CD4-positive, alpha-beta T cell treated with Interleukin-17A for 1 hour (primary cell): ENCODE results near the gene RNF10.
A peak's percentile ranks its signal among the peaks of the same experiment; 100 is the strongest.
"Not testable (repeated sequence)": the region's sequence is repeated elsewhere in the genome, so short reads cannot be mapped to it uniquely, and the experiment has no call there.

Experiments
- DNase-seq: peaks from one replicate; pipeline ENCODE4 v3.0.0-alpha.2; 2020

Gene RNF10

DNA sequence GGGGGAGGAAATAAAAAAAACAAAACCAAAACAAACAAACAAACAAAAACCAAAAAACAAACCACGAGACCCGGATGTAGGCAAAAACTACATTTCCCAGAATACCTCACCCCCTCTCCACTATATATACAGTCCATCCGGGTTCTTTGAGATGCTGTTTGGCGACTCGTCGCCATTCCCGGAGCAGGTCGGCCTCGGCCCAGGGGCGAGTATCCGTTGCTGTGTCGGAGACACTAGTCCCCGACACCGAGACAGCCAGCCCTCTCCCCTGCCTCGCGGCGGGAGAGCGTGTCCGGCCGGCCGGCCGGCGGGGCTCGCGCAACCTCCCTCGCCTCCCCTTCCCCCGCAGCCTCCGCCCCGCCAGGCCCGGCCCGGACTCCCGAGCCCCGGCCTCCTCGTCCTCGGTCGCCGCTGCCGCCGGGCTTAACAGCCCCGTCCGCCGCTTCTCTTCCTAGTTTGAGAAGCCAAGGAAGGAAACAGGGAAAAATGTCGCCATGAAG lies at the start of gene RNF10:
Gene RNF10 (plus strand): TSS at position 154 of the 500 bp plus-strand sequence. CDS start 456 bp downstream, outside the sequence.
- peak; percentile 93 for DNase-seq

DNA sequence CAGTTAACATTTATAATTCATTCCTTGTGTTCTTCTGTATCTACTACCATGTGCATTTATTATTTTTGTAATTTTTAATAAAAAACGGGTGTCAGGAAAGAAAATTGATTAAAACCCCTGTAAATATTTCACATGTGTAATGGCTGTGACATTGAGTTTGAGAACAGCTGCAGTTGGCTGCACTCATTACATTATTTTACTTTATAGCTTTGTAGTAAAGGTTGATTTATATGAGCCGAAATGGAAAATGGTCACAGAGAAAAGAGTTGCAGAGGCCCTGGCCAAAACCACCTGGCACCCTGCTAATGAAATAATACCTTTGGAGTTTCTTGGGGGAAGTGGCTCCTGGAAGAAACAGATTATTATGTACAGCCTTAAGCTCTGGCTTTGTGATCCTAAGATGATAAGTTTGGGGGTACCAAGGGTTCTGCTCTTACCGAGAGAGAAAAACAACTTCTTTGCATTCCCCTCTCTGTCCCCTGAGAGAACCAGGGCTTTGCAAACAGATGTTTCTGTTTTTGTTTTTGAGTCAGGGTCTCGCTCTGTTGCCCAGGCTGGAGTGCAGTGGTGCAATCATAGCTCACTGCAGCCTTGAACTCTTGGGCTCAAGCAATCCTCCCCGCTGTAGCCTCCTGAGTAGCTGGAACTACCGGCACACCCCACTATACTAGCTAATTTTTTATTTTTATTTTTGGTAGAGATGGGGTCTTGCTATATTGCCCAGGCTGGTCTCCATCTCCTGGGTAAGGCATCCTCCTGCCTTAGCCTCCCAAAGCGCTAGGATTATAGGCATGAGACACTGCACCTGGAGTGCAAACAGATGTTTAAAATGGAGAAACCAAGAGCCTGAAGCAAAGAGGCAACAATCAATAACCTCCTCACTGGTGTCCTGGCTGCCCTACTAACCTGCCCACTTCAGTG lies 47.9 kb upstream of the RNF10 start:
- no peak for DNase-seq

DNA sequence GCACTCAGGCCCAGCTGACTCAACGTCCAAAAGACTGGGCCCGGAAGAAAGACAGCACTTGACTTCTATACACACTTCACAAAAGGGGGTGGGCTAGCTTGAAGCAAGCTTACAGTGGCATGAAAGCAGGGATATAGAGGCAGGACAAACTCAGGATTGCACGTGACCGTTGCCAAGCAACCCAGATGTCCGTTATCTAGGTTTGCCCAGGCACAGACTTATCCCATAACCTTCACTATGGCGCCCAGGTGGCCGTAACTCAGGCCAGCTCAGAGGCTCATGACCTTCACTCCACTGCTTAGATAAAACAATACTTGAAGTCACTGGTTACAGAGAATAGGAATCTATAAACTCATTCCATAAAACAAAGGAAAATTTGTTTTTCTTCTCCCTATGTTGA lies 46.6 kb upstream of the RNF10 start:
- not testable (repeated sequence) for DNase-seq

- no peak for DNase-seq
Observed at GRCh38 chr12:120488057-120488640, 46.0 kb upstream of the RNF10 start.

GRCh38 chr12:120489018-120489417 lies 45.1 kb upstream of the RNF10 start:
- no peak for DNase-seq

DNA sequence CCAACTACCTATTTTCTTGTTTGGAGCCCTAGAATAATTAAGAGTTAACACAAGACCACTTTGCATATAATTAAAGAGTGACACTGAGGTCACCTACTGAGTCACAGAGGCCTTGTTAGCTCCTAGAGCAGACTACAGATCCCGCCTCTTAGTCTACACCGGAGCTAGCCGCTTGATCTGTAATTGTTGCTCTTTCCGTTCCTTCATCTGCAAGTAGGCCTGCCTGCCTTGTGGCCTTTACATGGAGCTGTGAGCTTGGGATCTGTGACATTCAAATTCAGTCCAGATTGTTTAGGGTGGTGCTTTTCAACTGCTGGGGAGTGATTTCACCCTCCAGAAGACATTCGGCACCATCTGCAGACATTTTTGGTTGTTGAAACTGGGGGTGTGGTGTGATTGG lies 43.8 kb upstream of the RNF10 start:
- DNase-seq: no peak

DNA sequence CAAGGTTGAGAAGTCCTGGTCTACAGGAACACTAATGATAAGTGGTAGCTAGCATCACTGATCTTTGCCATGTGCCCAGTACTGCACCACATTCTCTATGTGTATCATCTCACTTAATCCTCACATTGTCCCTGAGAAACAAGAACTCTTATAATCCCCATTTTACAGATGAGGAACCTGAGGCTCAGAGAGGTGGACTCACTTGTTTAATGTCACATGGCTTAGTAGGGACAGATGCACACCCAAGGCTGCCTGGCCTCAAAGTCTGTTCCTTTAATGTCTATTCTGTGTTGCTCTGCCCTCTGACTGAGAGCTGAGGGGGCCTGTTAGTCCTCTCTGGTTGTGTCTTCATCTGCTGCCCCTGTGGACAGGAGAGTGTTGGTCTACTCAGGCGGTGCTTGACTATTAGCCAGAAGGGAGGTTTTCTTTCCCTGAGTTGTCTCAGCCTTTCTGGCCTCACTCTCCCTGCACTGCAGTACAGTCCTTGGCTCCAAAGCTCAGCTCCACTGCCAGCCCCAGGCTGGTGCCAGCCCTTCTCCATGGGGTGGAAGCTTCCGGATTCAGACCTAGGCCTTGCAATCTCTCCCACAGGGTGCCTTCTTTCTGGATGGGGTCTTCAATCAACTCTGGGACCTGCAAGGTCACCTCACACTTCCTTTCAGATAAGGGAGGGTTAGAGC lies 43.2 kb upstream of the RNF10 start:
- DNase-seq: no peak

DNA sequence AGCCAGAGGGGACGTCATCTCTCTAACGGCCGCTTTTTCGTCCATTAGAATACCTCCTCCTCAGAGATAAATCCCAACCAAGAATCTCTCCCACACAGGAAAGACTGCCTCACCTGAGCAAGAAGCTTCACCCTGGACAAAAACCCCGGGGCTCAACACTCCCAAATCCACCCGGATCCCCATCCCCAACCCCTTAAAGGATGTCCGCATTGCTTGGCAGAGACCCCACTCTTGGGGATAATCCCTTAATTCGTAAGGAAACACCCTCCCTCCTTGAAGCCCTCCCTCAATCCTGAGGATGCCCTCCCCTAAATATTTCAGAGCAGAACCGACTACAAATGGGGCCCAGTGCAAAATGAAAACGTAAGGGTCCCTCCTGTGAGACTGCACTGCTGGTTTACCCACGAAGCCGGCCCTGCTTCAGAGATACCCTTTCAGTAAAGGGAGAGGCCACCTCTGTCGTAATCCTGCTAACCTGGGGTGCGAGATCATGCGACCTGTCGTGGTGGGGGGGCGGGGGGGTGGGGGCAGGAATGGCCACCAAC lies 38.9 kb upstream of the RNF10 start:
- DNase-seq: no peak

GRCh38 chr12:120495731-120496412 lies 38.3 kb upstream of the RNF10 start, which contains the start of gene DYNLL1:
DYNLL1 (plus strand) TSS chr12:120496113; CDS start chr12:120496422, 309 bp downstream.
- peak; percentile 98 for DNase-seq

- peak; percentile 64 for DNase-seq
Observed at GRCh38 chr12:120496413-120497340, 37.5 kb upstream of the RNF10 start.

DNA sequence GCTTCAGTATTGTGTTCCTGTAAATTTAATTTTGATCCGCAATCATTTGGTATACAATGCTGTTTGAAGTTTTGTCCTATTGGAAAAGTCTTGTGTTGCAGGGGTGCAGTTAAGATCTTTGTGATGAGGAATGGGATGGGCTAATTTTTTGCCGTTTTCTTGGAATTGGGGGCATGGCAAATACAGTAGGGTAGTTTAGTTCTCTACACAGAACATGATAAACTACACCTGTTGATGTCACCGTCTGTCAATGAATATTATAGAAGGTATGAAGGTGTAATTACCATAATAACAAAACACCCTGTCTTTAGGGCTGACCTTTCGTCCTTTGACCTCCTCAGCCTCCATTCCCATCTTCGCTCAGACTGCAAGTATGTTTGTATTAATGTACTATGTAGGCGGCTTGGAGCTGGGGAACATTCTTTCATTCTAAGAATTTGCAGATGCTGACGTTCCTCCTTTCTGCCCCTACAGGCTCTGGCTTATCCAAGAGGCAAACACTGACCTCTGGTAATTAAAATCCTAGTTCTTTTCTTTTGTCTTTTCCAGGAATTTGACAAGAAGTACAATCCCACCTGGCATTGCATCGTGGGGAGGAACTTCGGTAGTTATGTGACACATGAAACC lies 36.5 kb upstream of the RNF10 start:
- no peak for DNase-seq

- no peak for DNase-seq
Observed at GRCh38 chr12:120498870-120499515, 35.2 kb upstream of the RNF10 start.

DNA sequence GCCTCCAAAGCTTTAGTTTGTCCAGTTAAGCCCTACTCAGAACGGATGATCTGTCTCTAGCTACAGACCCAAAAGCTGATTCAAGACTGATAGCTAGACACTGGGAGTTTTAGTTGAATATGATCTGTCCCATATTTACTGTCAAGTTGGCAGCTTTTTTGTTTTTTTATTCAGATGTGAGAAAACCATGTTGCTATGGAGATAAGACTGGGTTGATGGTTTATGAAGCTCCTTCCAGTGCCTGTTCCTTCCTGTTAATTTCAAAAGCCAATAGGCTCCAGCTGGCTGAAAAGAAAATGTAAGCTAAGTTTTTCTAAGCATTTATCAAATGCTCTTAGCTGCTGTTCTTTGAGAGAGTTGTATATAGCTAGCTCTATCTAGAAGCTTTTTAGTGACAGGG lies 33.6 kb upstream of the RNF10 start:
- DNase-seq: peak; percentile 15

- DNase-seq: no peak
Observed at GRCh38 chr12:120504587-120504986, 29.6 kb upstream of the RNF10 start.

GRCh38 chr12:120508537-120508936 lies 25.6 kb upstream of the RNF10 start:
- DNase-seq: no peak

DNA sequence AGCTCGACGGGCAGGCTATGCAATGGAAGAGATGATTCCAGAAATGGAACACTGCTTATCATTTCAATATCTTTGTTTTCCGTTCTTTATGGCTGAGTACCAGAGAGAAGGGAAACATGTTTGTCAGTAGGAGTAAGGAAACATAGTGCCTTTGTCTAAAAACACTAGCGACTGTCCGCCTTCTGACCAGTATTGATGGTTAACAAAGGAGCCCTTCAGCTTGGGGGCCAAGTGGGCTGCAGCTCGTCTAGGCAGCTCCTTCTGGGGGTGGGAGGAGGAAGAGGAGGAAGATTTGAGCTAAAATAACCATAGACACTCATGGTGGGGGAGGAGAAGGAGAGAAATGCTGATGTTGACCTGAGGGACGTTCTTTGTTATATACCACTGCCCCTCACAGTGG lies 20.2 kb upstream of the RNF10 start:
- DNase-seq: no peak

DNA sequence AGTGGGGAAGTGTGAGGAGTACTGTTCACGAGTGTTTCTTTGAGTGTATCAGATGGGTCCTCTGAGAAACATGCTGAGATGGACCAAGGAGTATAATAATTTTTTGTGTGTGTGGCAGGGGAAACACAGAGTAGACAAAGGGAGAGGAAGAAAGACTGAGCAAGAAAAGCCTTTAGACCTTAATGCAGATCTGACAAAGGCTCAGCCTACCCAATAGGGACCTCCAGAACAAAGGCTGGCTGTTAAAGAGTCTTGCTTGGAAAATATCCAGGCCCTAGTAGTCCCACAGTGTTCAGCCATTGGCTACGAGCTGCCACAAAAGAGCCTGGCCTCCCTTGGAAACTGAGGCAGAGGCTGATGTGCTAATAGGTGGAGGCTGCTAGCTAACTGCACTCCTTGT lies 18.7 kb upstream of the RNF10 start:
- no peak for DNase-seq

GRCh38 chr12:120519324-120519723 lies 14.8 kb upstream of the RNF10 start:
- not testable (repeated sequence) for DNase-seq

DNA sequence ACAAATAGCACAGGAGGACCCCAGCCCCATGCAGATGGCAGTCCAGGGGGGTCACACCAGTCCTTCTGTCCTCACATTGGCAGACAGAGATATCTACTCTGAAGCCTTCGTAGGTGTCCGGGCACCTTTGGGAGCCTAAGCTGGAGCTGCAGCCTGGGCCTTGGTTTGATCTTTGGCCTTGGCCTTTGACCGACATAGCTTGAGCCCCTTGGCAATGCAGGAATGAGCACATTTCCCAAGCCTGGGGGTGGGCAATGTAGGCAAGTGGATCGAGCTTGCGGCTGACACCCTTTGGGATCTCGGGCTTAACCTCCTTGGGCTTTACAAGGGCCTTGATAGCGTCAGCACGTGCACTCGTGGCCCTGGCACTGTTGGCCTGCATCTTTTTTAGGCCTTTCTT lies 11.6 kb upstream of the RNF10 start:
- DNase-seq: no peak

GRCh38 chr12:120528861-120529525 lies 5.2 kb upstream of the RNF10 start, which contains the start of gene COQ5:
COQ5 (minus strand) TSS chr12:120529158; CDS start chr12:120529141, 17 bp downstream.
- peak; percentile 90 for DNase-seq
